Activated CD4-positive, alpha-beta memory T cell treated with anti-CD3 and anti-CD28 coated beads, Interleukin-2, amount 10 ng/mL, durations not matched to agents 7 days and 5 days (primary cell): ENCODE measurements around the gene TRAPPC3. TPM values are rescaled to one million over a fixed set of nuclear protein-coding genes. Genes with fewer than 3 reads are reported as not detected.

Experiments used
- CTCF ChIA-PET: fragments of 350-600 bp; sonication (Branson Sonifier 250); formaldehyde crosslinking; loops from one replicate; lab custom pipeline; 2021; ENCODE audit warnings: antibody characterized with exemption, inconsistent platforms; lab: Charles Lee
- POLR2A ChIA-PET: fragments of 350-600 bp; sonication (Branson Sonifier 250); formaldehyde crosslinking; loops from one replicate; lab custom pipeline; 2021; ENCODE audit warnings: antibody characterized with exemption; lab: Charles Lee
- DNase-seq: peaks from one replicate; pipeline ENCODE4 v3.0.0-alpha.2; 2020
- H3K27ac Mint-ChIP-seq: one replicate; pipeline ENCODE4 v1.8.0; 2021; ENCODE audit warnings: mild to moderate bottlenecking, mixed read lengths
- H3K27me3 Mint-ChIP-seq: one replicate; pipeline ENCODE4 v1.8.0; 2021; ENCODE audit warnings: mixed read lengths
- H3K36me3 Mint-ChIP-seq: one replicate; pipeline ENCODE4 v1.8.0; 2021; ENCODE audit warnings: low read depth, mixed read lengths
- H3K4me1 Mint-ChIP-seq: one replicate; pipeline ENCODE4 v1.8.0; 2021; ENCODE audit warnings: mixed read lengths
- H3K4me3 Mint-ChIP-seq: one replicate; pipeline ENCODE4 v1.8.0; 2021; ENCODE audit warnings: mild to moderate bottlenecking, mixed read lengths
- H3K9me3 Mint-ChIP-seq: one replicate; pipeline ENCODE4 v1.8.0; 2021; ENCODE audit warnings: mixed read lengths
- total RNA-seq, 2 experiments: library from RNA; stranded (reverse); gene quantifications; one replicate each; pipeline ENCODE4 v1.2.3, GENCODE V29; 2021

Gene TRAPPC3
- total RNA-seq, 2 experiments from 2014 or later = 57.2 to 58.4 TPM

- H3K27ac Mint-ChIP-seq = no peak overlapping the region
- H3K4me1 Mint-ChIP-seq = peaks cover 4% of the 10 kb centered on the region
- ChIA-PET POLR2A (no interaction called here), CTCF (interaction anchor here (0.8 to 5.0 kb wide), 4 partner anchors 12 to 25 kb away, joined by 3 to 18 read pairs (median 4); no protein-coding TSS in a partner anchor)
- DNase-seq = no peak
- H3K27me3 Mint-ChIP-seq = peaks cover 3% of the 10 kb centered on the region
- no peak overlapping the region for H3K4me3 Mint-ChIP-seq
- no peaks in the 10 kb centered on the region for H3K9me3 Mint-ChIP-seq
- H3K36me3 Mint-ChIP-seq = no peaks in the 10 kb centered on the region
Observed at GRCh38 chr1:36116901-36117300, 32.4 kb downstream of the TRAPPC3 start.

- DNase-seq = no peak
Observed at GRCh38 chr1:36115931-36116330, 33.4 kb downstream of the TRAPPC3 start.

GRCh38 chr1:36115200-36115669 lies 34.1 kb downstream of the TRAPPC3 start:
- H3K27ac Mint-ChIP-seq = no peak overlapping the region
- ChIA-PET POLR2A (interaction anchor here (1.1 kb wide), 1 partner anchor 12 kb away, joined by 3 read pairs; no protein-coding TSS in a partner anchor), CTCF (interaction anchor here (1.5 to 5.0 kb wide), 2 partner anchors 20 to 170 kb away, joined by 3 to 18 read pairs; no protein-coding TSS in a partner anchor)
- H3K4me3 Mint-ChIP-seq = no peak overlapping the region
- no peak for DNase-seq
- peaks cover 16% of the 10 kb centered on the region for H3K4me1 Mint-ChIP-seq
- H3K27me3 Mint-ChIP-seq = no peaks in the 10 kb centered on the region
- H3K36me3 Mint-ChIP-seq = no peaks in the 10 kb centered on the region
- H3K9me3 Mint-ChIP-seq = no peaks in the 10 kb centered on the region

More at GRCh38 chr1:36115931-36116330, 33.4 kb downstream of the TRAPPC3 start:
- Mint-ChIP-seq H3K36me3 (no peaks in the 10 kb centered on the region), H3K4me1 (peaks cover 12% of the 10 kb centered on the region), H3K9me3 (no peaks in the 10 kb centered on the region), H3K4me3 (no peak overlapping the region), H3K27me3 (no peaks in the 10 kb centered on the region), H3K27ac (no peak overlapping the region)
- POLR2A ChIA-PET = no interaction called here
- CTCF ChIA-PET = interaction anchor here (1.5 to 5.0 kb wide), 2 partner anchors 19 to 170 kb away, joined by 3 to 18 read pairs; no protein-coding TSS in a partner anchor

GRCh38 chr1:36114371-36114770 lies 34.9 kb downstream of the TRAPPC3 start:
- ChIA-PET CTCF (interaction anchor here (5.0 kb wide), 1 partner anchor 20 kb away, joined by 18 read pairs; no protein-coding TSS in a partner anchor), POLR2A (interaction anchor here (1.1 kb wide), 1 partner anchor 12 kb away, joined by 3 read pairs; no protein-coding TSS in a partner anchor)
- H3K9me3 Mint-ChIP-seq = no peaks in the 10 kb centered on the region
- no peaks in the 10 kb centered on the region for H3K36me3 Mint-ChIP-seq
- H3K27ac Mint-ChIP-seq = no peak overlapping the region
- no peaks in the 10 kb centered on the region for H3K27me3 Mint-ChIP-seq
- H3K4me1 Mint-ChIP-seq = peaks cover 18% of the 10 kb centered on the region
- no peak for DNase-seq
- H3K4me3 Mint-ChIP-seq = no peak overlapping the region

GRCh38 chr1:36112823-36113222 lies 36.5 kb downstream of the TRAPPC3 start:
- no peak overlapping the region for H3K4me3 Mint-ChIP-seq
- ChIA-PET POLR2A (no interaction called here), CTCF (interaction anchor here (1.9 kb wide), 1 partner anchor 22 kb away, joined by 6 read pairs; no protein-coding TSS in a partner anchor)
- H3K27me3 Mint-ChIP-seq = no peaks in the 10 kb centered on the region
- H3K36me3 Mint-ChIP-seq = no peaks in the 10 kb centered on the region
- no peaks in the 10 kb centered on the region for H3K9me3 Mint-ChIP-seq
- no peak overlapping the region for H3K27ac Mint-ChIP-seq
- peaks cover 32% of the 10 kb centered on the region for H3K4me1 Mint-ChIP-seq
- no peak for DNase-seq

GRCh38 chr1:36111151-36111550 lies 38.1 kb downstream of the TRAPPC3 start:
- no peaks in the 10 kb centered on the region for H3K36me3 Mint-ChIP-seq
- CTCF ChIA-PET = interaction anchor here (1.9 kb wide), 1 partner anchor 24 kb away, joined by 6 read pairs; no protein-coding TSS in a partner anchor
- H3K9me3 Mint-ChIP-seq = no peaks in the 10 kb centered on the region
- no peaks in the 10 kb centered on the region for H3K27me3 Mint-ChIP-seq
- POLR2A ChIA-PET = interaction anchor here (0.6 to 1.5 kb wide), 2 partner anchors 21 to 275 kb away, joined by 4 to 5 read pairs; partner anchors contain the start of gene STK40
- no peak overlapping the region for H3K27ac Mint-ChIP-seq
- no peak for DNase-seq
- peaks cover 32% of the 10 kb centered on the region for H3K4me1 Mint-ChIP-seq
- no peak overlapping the region for H3K4me3 Mint-ChIP-seq

GRCh38 chr1:36109041-36109679 lies 40.1 kb downstream of the TRAPPC3 start:
- Mint-ChIP-seq H3K27ac (peak overlapping the region; percentile 24), H3K4me1 (peaks cover 32% of the 10 kb centered on the region), H3K27me3 (no peaks in the 10 kb centered on the region), H3K9me3 (no peaks in the 10 kb centered on the region), H3K4me3 (no peak overlapping the region), H3K36me3 (no peaks in the 10 kb centered on the region)
- CTCF ChIA-PET = interaction anchor here (1.1 to 1.8 kb wide), 3 partner anchors 9 to 26 kb away, joined by 3 to 8 read pairs (median 5); no protein-coding TSS in a partner anchor
- POLR2A ChIA-PET = interaction anchor here (0.7 to 2.1 kb wide), 4 partner anchors 40 to 1602 kb away, joined by 3 to 6 read pairs (median 4); partner anchors contain the start of genes MAP7D1 and TRAPPC3
- peak; percentile 66 for DNase-seq

- H3K27me3 Mint-ChIP-seq = no peaks in the 10 kb centered on the region
- H3K36me3 Mint-ChIP-seq = no peaks in the 10 kb centered on the region
- peaks cover 32% of the 10 kb centered on the region for H3K4me1 Mint-ChIP-seq
- H3K27ac Mint-ChIP-seq = no peak overlapping the region
- H3K4me3 Mint-ChIP-seq = no peak overlapping the region
- no peaks in the 10 kb centered on the region for H3K9me3 Mint-ChIP-seq
- ChIA-PET POLR2A (interaction anchor here (1.1 to 2.1 kb wide), 2 partner anchors 41 to 43 kb away, joined by 4 to 6 read pairs; partner anchors contain the start of gene TRAPPC3), CTCF (interaction anchor here (1.8 kb wide), 1 partner anchor 27 kb away, joined by 8 read pairs; no protein-coding TSS in a partner anchor)
- DNase-seq = no peak
Observed at GRCh38 chr1:36108314-36108713, 41.0 kb downstream of the TRAPPC3 start.

GRCh38 chr1:36107394-36107793 lies 41.9 kb downstream of the TRAPPC3 start:
- H3K27ac Mint-ChIP-seq = no peak overlapping the region
- no peaks in the 10 kb centered on the region for H3K27me3 Mint-ChIP-seq
- no peaks in the 10 kb centered on the region for H3K36me3 Mint-ChIP-seq
- ChIA-PET POLR2A (no interaction called here), CTCF (interaction anchor here (1.8 kb wide), 1 partner anchor 28 kb away, joined by 8 read pairs; no protein-coding TSS in a partner anchor)
- no peaks in the 10 kb centered on the region for H3K9me3 Mint-ChIP-seq
- peaks cover 31% of the 10 kb centered on the region for H3K4me1 Mint-ChIP-seq
- DNase-seq = no peak
- H3K4me3 Mint-ChIP-seq = no peak overlapping the region

- Mint-ChIP-seq H3K4me1 (peaks cover 23% of the 10 kb centered on the region), H3K9me3 (no peaks in the 10 kb centered on the region), H3K36me3 (no peaks in the 10 kb centered on the region), H3K27ac (no peak overlapping the region), H3K27me3 (no peaks in the 10 kb centered on the region), H3K4me3 (no peak overlapping the region)
- ChIA-PET POLR2A (interaction anchor here (0.7 to 1.0 kb wide), 2 partner anchors 43 to 291 kb away, joined by 3 read pairs; partner anchors contain the start of gene TRAPPC3), CTCF (no interaction called here)
- DNase-seq = no peak
Observed at GRCh38 chr1:36106269-36106668, 43.0 kb downstream of the TRAPPC3 start.

- POLR2A ChIA-PET = interaction anchor here (1.7 kb wide), 1 partner anchor 48 kb away, joined by 3 read pairs; the partner anchor contains the start of gene TRAPPC3
- Mint-ChIP-seq H3K27me3 (no peaks in the 10 kb centered on the region), H3K9me3 (no peaks in the 10 kb centered on the region), H3K4me3 (no peak overlapping the region), H3K36me3 (no peaks in the 10 kb centered on the region), H3K27ac (no peak overlapping the region), H3K4me1 (peaks cover 7% of the 10 kb centered on the region)
- CTCF ChIA-PET = interaction anchor here (0.9 to 4.4 kb wide), 5 partner anchors 28 to 299 kb away, joined by 5 to 51 read pairs (median 5); no protein-coding TSS in a partner anchor
- no peak for DNase-seq
Observed at GRCh38 chr1:36101546-36101945, 47.7 kb downstream of the TRAPPC3 start.

- no peak for DNase-seq
- no peak overlapping the region for H3K4me3 Mint-ChIP-seq
- POLR2A ChIA-PET = no interaction called here
- peaks cover 7% of the 10 kb centered on the region for H3K4me1 Mint-ChIP-seq
- H3K27ac Mint-ChIP-seq = no peak overlapping the region
- H3K36me3 Mint-ChIP-seq = no peaks in the 10 kb centered on the region
- H3K27me3 Mint-ChIP-seq = no peaks in the 10 kb centered on the region
- H3K9me3 Mint-ChIP-seq = no peaks in the 10 kb centered on the region
- CTCF ChIA-PET = interaction anchor here (0.6 to 4.4 kb wide), 14 partner anchors 9 to 200 kb away, joined by 3 to 51 read pairs (median 4); partner anchors contain the start of genes THRAP3 and TRAPPC3
Observed at GRCh38 chr1:36100376-36100775, 48.9 kb downstream of the TRAPPC3 start.
